Spleen (tissue), 11 donors: ENCODE measurements around the gene SLC41A3. TPM values are rescaled to one million over a fixed set of nuclear protein-coding genes. Genes with fewer than 3 reads are reported as not detected.

Experiments used
- DNase-seq: peaks from one replicate; pipeline ENCODE4 v3.0.0-alpha.2; 2020
- H3K27ac ChIP-seq, 8 donors: fragments of 200-600 bp; sonication (generic) in 7 of 8; 1 replicate in 4 of 8; 2 replicates in 4 of 8; pipeline versions ENCODE4 v1.5.0 to v1.8.0; 2016 to 2021; ENCODE audit warnings: inconsistent platforms in 4 of 8, mild to moderate bottlenecking in 4 of 8, moderate library complexity in 1 of 8
- H3K27me3 ChIP-seq, 7 donors: fragments of 200-600 bp; sonication (generic) in 6 of 7; replicated peaks in 1 of 7; 1 replicate in 4 of 7; 2 replicates in 3 of 7; pipeline versions ENCODE4 v1.5.0 to v1.8.0; 2016 to 2021; ENCODE audit warnings: inconsistent platforms in 3 of 7, mild to moderate bottlenecking in 1 of 7
- H3K36me3 ChIP-seq, 6 donors: fragments of 200-600 bp; sonication (generic) in 5 of 6; 1 replicate in 4 of 6; 2 replicates in 2 of 6; pipeline versions ENCODE4 v1.5.0 to v1.8.0; 2016 to 2021; ENCODE audit warnings: inconsistent platforms in 2 of 6
- H3K4me1 ChIP-seq, 6 donors: fragments of 200-600 bp; sonication (generic) in 5 of 6; 1 replicate in 3 of 6; 2 replicates in 3 of 6; pipeline versions ENCODE4 v1.5.0 to v1.8.0; 2016 to 2021; ENCODE audit warnings: inconsistent platforms in 3 of 6
- H3K4me3 ChIP-seq, 8 donors: fragments of 200-600 bp; sonication (generic) in 7 of 8; 1 replicate in 4 of 8; 2 replicates in 4 of 8; pipeline versions ENCODE4 v1.5.0 to v1.8.0; 2016 to 2021; ENCODE audit warnings: inconsistent platforms in 4 of 8, mild to moderate bottlenecking in 4 of 8, moderate library complexity in 2 of 8
- H3K9me3 ChIP-seq, 8 donors: fragments of 200-600 bp; sonication (generic) in 7 of 8; 1 replicate in 4 of 8; 2 replicates in 4 of 8; pipeline versions ENCODE4 v1.5.0 to v1.8.0; 2016 to 2021; ENCODE audit warnings: inconsistent platforms in 4 of 8
- POLR2A ChIP-seq, 3 donors: fragments of 450-650 bp; IDR thresholded peaks; one replicate each; pipeline ENCODE4 v1.5.1; 2017; ENCODE audit warnings: antibody characterized with exemption in 3 of 3, mild to moderate bottlenecking in 1 of 3
- POLR2AphosphoS5 ChIP-seq, 3 donors: sonication (generic); formaldehyde crosslinking; IDR thresholded peaks; one replicate each; pipeline ENCODE4 v1.5.1; 2017; ENCODE audit warnings: antibody characterized with exemption in 3 of 3
- WGBS, 5 donors: extraction: QIAGEN DNeasy Blood & Tissue Kit in 3 of 5; methylation state at CpG; one replicate each; pipeline versions ENCODE4 v1.1.5 to v1.1.7; 2013 to 2018; 5-methylcytosine and 5-hydroxymethylcytosine counted together
- intact Hi-C: fragments of 100-400 bp; cut with DNase I; formaldehyde crosslinking; loops from one replicate; pipeline ENCODE4 v1.15.0; 2023; ENCODE audit warnings: low total_unique reads
- polyA plus RNA-seq, 3 donors: library from polyadenylated mRNA; stranded (reverse); fragments of 200-250 nt; gene quantifications; one replicate each; pipeline ENCODE4 v1.2.1, GENCODE V29; 2013
- total RNA-seq, 7 donors: library from RNA; depleted of rRNA in 3 of 7; stranded (reverse); fragments of >200 nt in 3 of 7; fragmentation: NEBNext Ultra II Directional in 4 of 7; extraction: Animal tissue kit (Norgen Biotek cat#: 25700) in 4 of 7; gene quantifications; one replicate each; pipeline versions ENCODE4 v1.1.0 to v1.2.1, GENCODE V29; 2016 to 2021
- TF ChIP-seq, protein P1 (sequence below), 11 experiments: fragments of 200-600 bp in 7 of 11; fragments of 450-650 bp in 4 of 11; sonication (generic) in 4 of 11; IDR thresholded peaks in 8 of 11; conservative IDR thresholded peaks in 3 of 11; 1 replicate in 7 of 11; 2 replicates in 4 of 11; pipeline versions ENCODE4 v1.4.0 to v1.8.0; 2016 to 2021; ENCODE audit warnings: antibody characterized with exemption in 11 of 11, inconsistent platforms in 4 of 11, mild to moderate bottlenecking in 1 of 11
- donor health status: healthy with polysubstance abuse.
- donor health status: DM: no; HTN: no; CAD: no; lungs with moderate emphysema.
- donor health status: DM: no; HTN: no; CAD: no.
- donor health status: Bipolar disorder and iron deficiency.
- donor health status: healthy.
- donor health status: DM: no; HTN: no; CAD: no.
- donor health status: DM: yes; HTN: yes; CAD: no.

SLC41A3 gene
- total and polyA plus RNA-seq, 10 donors: 16.3 to 43.7 (median 33.7) TPM

DNA sequence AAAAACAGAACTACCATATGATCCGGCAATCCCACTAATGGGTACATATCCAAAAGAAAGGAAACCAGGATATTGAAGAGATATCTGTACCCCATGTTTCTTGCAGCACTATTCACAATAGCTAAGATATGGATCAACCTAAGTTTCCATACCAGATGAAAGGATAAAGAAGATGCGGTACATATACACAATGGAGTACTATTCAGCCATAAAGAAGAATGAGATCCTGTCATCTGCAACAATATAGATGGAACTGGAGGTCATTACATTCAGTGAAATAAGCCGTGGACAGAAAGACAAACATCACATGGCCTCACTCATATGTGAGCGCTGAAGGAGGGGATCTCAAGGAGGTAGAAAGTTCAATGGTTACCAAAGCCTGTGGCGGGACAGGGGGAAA is 3.0 kb downstream of the SLC41A3 start:
- Histone ChIP-seq H3K4me3 (no peak overlapping the region), H3K27me3 (no peaks in the 10 kb centered on the region), H3K9me3 (peaks cover 0 to 6% (median 0%) of the 10 kb centered on the region in 8 donors), H3K4me1 (peaks cover 0 to 30% (median 19%) of the 10 kb centered on the region in 6 donors), H3K27ac (no peak overlapping the region), H3K36me3 (peaks cover 0 to 8% (median 0%) of the 10 kb centered on the region in 6 donors)
- no peak for DNase-seq
- intact Hi-C loops: no loop called here
- WGBS, 5 donors: 79 to 98% (median 95%) methylated on average over 5 of the region's 5 CpGs
- TF ChIP-seq, protein P1, sequence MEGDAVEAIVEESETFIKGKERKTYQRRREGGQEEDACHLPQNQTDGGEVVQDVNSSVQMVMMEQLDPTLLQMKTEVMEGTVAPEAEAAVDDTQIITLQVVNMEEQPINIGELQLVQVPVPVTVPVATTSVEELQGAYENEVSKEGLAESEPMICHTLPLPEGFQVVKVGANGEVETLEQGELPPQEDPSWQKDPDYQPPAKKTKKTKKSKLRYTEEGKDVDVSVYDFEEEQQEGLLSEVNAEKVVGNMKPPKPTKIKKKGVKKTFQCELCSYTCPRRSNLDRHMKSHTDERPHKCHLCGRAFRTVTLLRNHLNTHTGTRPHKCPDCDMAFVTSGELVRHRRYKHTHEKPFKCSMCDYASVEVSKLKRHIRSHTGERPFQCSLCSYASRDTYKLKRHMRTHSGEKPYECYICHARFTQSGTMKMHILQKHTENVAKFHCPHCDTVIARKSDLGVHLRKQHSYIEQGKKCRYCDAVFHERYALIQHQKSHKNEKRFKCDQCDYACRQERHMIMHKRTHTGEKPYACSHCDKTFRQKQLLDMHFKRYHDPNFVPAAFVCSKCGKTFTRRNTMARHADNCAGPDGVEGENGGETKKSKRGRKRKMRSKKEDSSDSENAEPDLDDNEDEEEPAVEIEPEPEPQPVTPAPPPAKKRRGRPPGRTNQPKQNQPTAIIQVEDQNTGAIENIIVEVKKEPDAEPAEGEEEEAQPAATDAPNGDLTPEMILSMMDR (IDR thresholded peaks at IDR 0.05 in 8 of 11, conservative IDR thresholded peaks at IDR 0.05 in 3 of 11): no peak
- no peak for TF ChIP-seq POLR2A (IDR thresholded peaks at IDR 0.05)
- no peak for TF ChIP-seq POLR2AphosphoS5 (IDR thresholded peaks at IDR 0.05)

DNA sequence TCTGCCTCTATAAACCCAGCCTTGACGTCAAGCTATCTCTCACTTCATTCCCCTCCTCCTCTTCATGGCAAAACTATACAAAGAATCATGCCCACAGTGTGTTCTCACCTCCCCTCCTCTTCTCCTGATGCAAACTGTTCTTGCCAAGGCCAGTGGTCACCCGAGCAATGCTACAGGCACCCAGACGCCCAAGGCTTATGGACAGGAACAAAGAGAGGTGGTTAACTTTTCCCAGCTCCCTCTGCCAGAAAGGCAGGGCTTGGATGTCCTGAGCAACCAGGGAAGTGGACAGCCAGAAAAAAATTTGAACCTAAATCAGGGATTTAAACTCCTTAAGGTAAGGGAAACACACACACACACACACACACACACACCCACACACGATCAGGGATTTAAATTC is 5.1 kb downstream of the SLC41A3 start:
- no peak for TF ChIP-seq POLR2A (IDR thresholded peaks at IDR 0.05)
- TF ChIP-seq, protein P1 (IDR thresholded peaks at IDR 0.05 in 8 of 11, conservative IDR thresholded peaks at IDR 0.05 in 3 of 11): no peak
- no peak for TF ChIP-seq POLR2AphosphoS5 (IDR thresholded peaks at IDR 0.05)
- intact Hi-C loops: no loop called here
- peaks cover 0 to 8% (median 0%) of the 10 kb centered on the region in 6 donors for H3K36me3 ChIP-seq
- no peaks in the 10 kb centered on the region for H3K27me3 ChIP-seq
- no peak for DNase-seq
- no peak overlapping the region for H3K4me3 ChIP-seq
- 83 to 92% (median 89%) methylated on average over 4 of the region's 4 CpGs for WGBS, 5 donors
- H3K4me1 ChIP-seq: peaks cover 0 to 17% (median 11%) of the 10 kb centered on the region in 6 donors
- H3K9me3 ChIP-seq: peaks cover 0 to 7% (median 5%) of the 10 kb centered on the region in 8 donors
- no peak overlapping the region for H3K27ac ChIP-seq

DNA sequence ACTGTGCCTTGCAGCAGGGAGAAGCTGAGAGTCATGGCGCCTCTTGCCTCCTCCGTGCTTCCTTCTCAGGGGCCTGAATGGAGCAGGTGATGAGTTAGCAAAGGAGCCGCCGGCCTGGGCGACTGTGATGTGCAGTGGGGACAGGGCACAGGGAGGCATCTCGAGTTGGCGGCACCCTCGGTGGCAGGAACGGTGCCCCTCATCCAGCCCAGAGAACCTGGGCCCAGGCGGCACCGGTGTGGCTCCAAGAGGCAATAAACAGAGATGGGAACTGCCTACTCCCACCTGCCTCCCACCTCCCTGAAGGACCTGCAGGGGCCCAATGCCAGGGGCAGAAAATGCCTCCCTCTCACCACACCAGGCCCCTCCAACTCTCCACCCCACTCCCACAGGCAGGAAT is 6.2 kb downstream of the SLC41A3 start:
- WGBS, 5 donors: 92 to 98% (median 96%) methylated on average over 11 of the region's 11 CpGs
- intact Hi-C loops: no loop called here
- TF ChIP-seq POLR2A (IDR thresholded peaks at IDR 0.05) (no peak), POLR2AphosphoS5 (IDR thresholded peaks at IDR 0.05) (no peak)
- TF ChIP-seq, protein P1 (IDR thresholded peaks at IDR 0.05 in 8 of 11, conservative IDR thresholded peaks at IDR 0.05 in 3 of 11): no peak

DNA sequence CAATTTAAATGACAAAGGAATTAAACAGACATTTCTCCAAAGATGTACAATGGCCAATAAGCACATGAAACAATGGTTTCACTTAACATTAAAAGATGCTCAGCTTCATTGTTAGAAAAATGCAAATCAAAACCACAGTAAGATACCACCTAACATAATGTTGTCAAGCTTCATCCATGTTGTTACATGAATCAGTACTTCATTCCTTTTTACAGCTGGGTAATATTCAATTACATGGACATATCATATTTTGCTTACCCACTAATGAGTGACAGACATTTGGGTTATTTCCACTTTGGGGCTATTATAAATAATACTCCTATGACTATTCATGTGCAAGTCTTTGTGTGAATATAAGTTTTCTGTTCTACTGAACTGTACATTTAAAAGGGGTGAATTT is 7.8 kb downstream of the SLC41A3 start:
- TF ChIP-seq, protein P1 (IDR thresholded peaks at IDR 0.05 in 8 of 11, conservative IDR thresholded peaks at IDR 0.05 in 3 of 11): no peak
- TF ChIP-seq POLR2AphosphoS5 (IDR thresholded peaks at IDR 0.05) (no peak), POLR2A (IDR thresholded peaks at IDR 0.05) (no peak)
- Histone ChIP-seq H3K36me3 (peaks cover 0 to 13% (median 0%) of the 10 kb centered on the region in 6 donors), H3K9me3 (peaks cover 0 to 21% (median 16%) of the 10 kb centered on the region in 8 donors), H3K27me3 (no peaks in the 10 kb centered on the region), H3K4me3 (no peak overlapping the region), H3K4me1 (no peaks in the 10 kb centered on the region), H3K27ac (no peak overlapping the region)
- intact Hi-C loops: no loop called here
- no peak for DNase-seq

More for the DNA sequence above, 6.2 kb downstream of the SLC41A3 start:
- H3K4me1 ChIP-seq: peaks cover 0 to 8% (median 3%) of the 10 kb centered on the region in 6 donors
- peaks cover 0 to 18% (median 16%) of the 10 kb centered on the region in 8 donors for H3K9me3 ChIP-seq
- peaks cover 0 to 13% (median 0%) of the 10 kb centered on the region in 6 donors for H3K36me3 ChIP-seq
- no peak for DNase-seq
- H3K27me3 ChIP-seq: no peaks in the 10 kb centered on the region
- H3K27ac ChIP-seq: no peak overlapping the region
- H3K4me3 ChIP-seq: no peak overlapping the region
